HK-2 (cell line): ENCODE data around the gene TFB2M.

ENCODE experiments used
- DNase-seq: peaks from one replicate; pipeline ENCODE4 v3.0.0-alpha.2; 2018; ENCODE audit not compliant: unreplicated experiment

The TFB2M gene

GRCh38 chr1:246513619-246514343, 52.3 kb downstream of the TFB2M start:
- DNase-seq: no peak

- no peak for DNase-seq
These were observed 53.0 kb downstream of the TFB2M start for GRCh38 chr1:246513041-246513440.

- DNase-seq: no peak
These were observed 53.4 kb downstream of the TFB2M start for GRCh38 chr1:246512635-246513034.

GRCh38 chr1:246512230-246512629, 53.8 kb downstream of the TFB2M start:
- DNase-seq: no peak

- DNase-seq: no peak
These were observed 54.9 kb downstream of the TFB2M start for GRCh38 chr1:246511203-246511602.

GRCh38 chr1:246510147-246511030, 55.7 kb downstream of the TFB2M start:
- DNase-seq: no peak

- no peak for DNase-seq
These were observed 57.0 kb downstream of the TFB2M start for GRCh38 chr1:246508897-246509688.

GRCh38 chr1:246506674-246507481, 59.2 kb downstream of the TFB2M start, which contains the start of gene SMYD3:
TSS of gene SMYD3 (minus strand) at chr1:246507279.
- peak; percentile 90 for DNase-seq

- DNase-seq: no peak
These were observed 59.7 kb downstream of the TFB2M start for GRCh38 chr1:246506367-246506673.

- DNase-seq: no peak
These were observed 62.7 kb downstream of the TFB2M start for GRCh38 chr1:246503341-246503740.

GRCh38 chr1:246497331-246497915, 68.6 kb downstream of the TFB2M start:
- no peak for DNase-seq

GRCh38 chr1:246492611-246493245, 73.3 kb downstream of the TFB2M start:
- peak; percentile 71 for DNase-seq

GRCh38 chr1:246491551-246492053, 74.5 kb downstream of the TFB2M start:
- DNase-seq: no peak
